Motor neuron (in vitro differentiated cells): Measurements from ENCODE around the gene LYPD4. TPM values are rescaled to one million over a fixed set of nuclear protein-coding genes. Genes with fewer than 3 reads are reported as not detected.
A peak's percentile ranks its signal among the peaks of the same experiment; 100 is the strongest.
"Not testable (repeated sequence)": the region's sequence is repeated elsewhere in the genome, so short reads cannot be mapped to it uniquely, and the experiment has no call there.

ENCODE experiments used
- ATAC-seq, 8 experiments: fragments of 200-7000 bp; cut with Tn5 transposase; replicated peaks in 6 of 8; 2 replicates each; pipeline ENCODE4 v1.8.0; 2021; ENCODE audit warnings: mild to moderate bottlenecking in 8 of 8, moderate library complexity in 8 of 8
- H3K27ac ChIP-seq, 2 donors: fragments of 250-450 bp; sonication (Bioruptor Pico); 2 replicates each; pipeline ENCODE4 v1.9.0; 2021; ENCODE audit warnings: antibody characterized with exemption in 2 of 2, mild to moderate bottlenecking in 2 of 2, moderate library complexity in 1 of 2
- H3K4me1 ChIP-seq, 2 donors: fragments of 250-450 bp; sonication (Bioruptor Pico); replicated peaks in 1 of 2; 2 replicates each; pipeline ENCODE4 v1.6.1; 2021; ENCODE audit warnings: antibody characterized with exemption in 2 of 2, mild to moderate bottlenecking in 2 of 2, moderate library complexity in 1 of 2
- H3K4me3 ChIP-seq, 5 donors: fragments of 250-450 bp; sonication (Bioruptor Pico); 2 replicates each; pipeline ENCODE4 v1.9.0; 2021; ENCODE audit warnings: antibody characterized with exemption in 5 of 5, mild to moderate bottlenecking in 5 of 5, moderate library complexity in 4 of 5
- WGBS, 10 experiments: fragments of 450-650 bp; shearing (Covaris generic); methylation state at CpG; one replicate each; pipeline ENCODE4 v1.0.0; 2022; 5-methylcytosine and 5-hydroxymethylcytosine counted together
- in situ Hi-C, 9 experiments: fragments of 400-800 bp; cut with MboI; loops; one replicate each; pipeline ENCODE4 v1.15.0; 2021; ENCODE audit warnings: low sequenced_read_pairs in 9 of 9, low pct_unique_long_range_greater_than_20kb in 2 of 9; ENCODE audit not compliant: unreplicated experiment in 9 of 9
- total RNA-seq, 8 experiments: library from RNA; unstranded; fragments of 300-600 nt; gene quantifications; 2 replicates each; pipeline versions ENCODE4 v1.2.3 to v1.2.4, GENCODE V29; 2022

The LYPD4 gene
- total RNA-seq, 8 experiments from 2014 or later: 0.14 to 0.43 (median 0.25) TPM; not detected in 3

- H3K4me3 ChIP-seq: peak within 1 kb of the TSS; percentile 54 to 91 (median 79)
- H3K27ac ChIP-seq: no peak within 1 kb of the TSS
- 0 to 31% (median 14%) methylated on average over 2 to 5 of the region's 80 CpGs for WGBS, 10 experiments
- in situ Hi-C loops: loop anchor here in 1 of 9 experiments (10.0 kb wide), 1 partner anchor 72 kb away; the partner anchor contains the start of gene RABAC1
- peaks cover 9 to 12% of the 10 kb centered on the region in 2 donors for H3K4me1 ChIP-seq
- peak in 1 of 8 experiments; percentile 2 for ATAC-seq
Observed at GRCh38 chr19:41882568-41883462, 38.3 kb upstream of the LYPD4 start, which contains the start of gene ARHGEF1. Gene ARHGEF1, plus strand, starts transcription at chr19:41883184. Its CDS starts 4,899 bp downstream, at chr19:41888083.

DNA sequence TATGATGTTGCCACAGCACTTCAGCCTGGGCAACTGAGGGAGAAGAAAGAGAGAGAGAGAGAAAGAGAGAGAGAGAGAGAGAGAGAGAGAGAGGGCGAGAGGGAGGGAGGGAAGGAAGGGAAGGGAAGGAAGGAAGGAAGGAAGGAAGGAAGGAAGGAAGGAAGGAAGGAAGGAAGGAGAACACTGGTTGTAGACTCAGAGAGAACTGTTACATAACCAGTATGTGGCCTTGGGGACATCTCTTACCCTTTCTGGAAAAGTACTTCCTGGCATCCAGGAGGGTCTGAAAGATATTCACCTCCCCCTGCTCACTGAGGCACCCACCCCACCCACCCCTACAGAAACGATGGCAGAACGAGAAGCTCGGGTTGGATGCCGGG lies 35.8 kb upstream of the LYPD4 start:
- no peak overlapping the region for H3K4me3 ChIP-seq
- H3K4me1 ChIP-seq: peaks cover 9 to 12% of the 10 kb centered on the region in 2 donors
- ATAC-seq: no peak
- in situ Hi-C loops: loop anchor here in 1 of 9 experiments (10.0 kb wide), 1 partner anchor 74 kb away; the partner anchor contains the start of gene RABAC1
- H3K27ac ChIP-seq: no peak overlapping the region
- 40% methylated on average over 1 of the region's 5 CpGs; no CpG with 5 or more reads in 9 of the 10 experiments for WGBS, 10 experiments

- no peak for ATAC-seq
- H3K4me3 ChIP-seq: no peak overlapping the region
- WGBS, 10 experiments: 56 to 92% (median 67%) methylated on average over 1 to 3 of the region's 7 CpGs; no CpG with 5 or more reads in 6 of the 10 experiments
- in situ Hi-C loops: loop anchor here in 2 of 9 experiments (10.0 kb wide), 1 partner anchor 75 kb away; the partner anchor contains the start of gene RABAC1 (in 2 of the 2)
- no peak overlapping the region for H3K27ac ChIP-seq
- H3K4me1 ChIP-seq: peaks cover 4 to 7% of the 10 kb centered on the region in 2 donors
Observed at GRCh38 chr19:41879670-41880328, 35.3 kb upstream of the LYPD4 start.

GRCh38 chr19:41879080-41879479 lies 34.6 kb upstream of the LYPD4 start:
- WGBS, 10 experiments: 73% methylated on average over 3 of the region's 21 CpGs; no CpG with 5 or more reads in 9 of the 10 experiments
- in situ Hi-C loops: loop anchor here in 1 of 9 experiments (10.0 kb wide), 1 partner anchor 76 kb away; the partner anchor contains the start of gene RABAC1
- no peak overlapping the region for H3K4me3 ChIP-seq
- no peak overlapping the region for H3K27ac ChIP-seq
- peaks cover 3 to 6% of the 10 kb centered on the region in 2 donors for H3K4me1 ChIP-seq
- ATAC-seq: no peak

- H3K4me3 ChIP-seq: no peak overlapping the region
- in situ Hi-C loops: loop anchor here in 1 of 9 experiments (10.0 kb wide), 1 partner anchor 77 kb away; the partner anchor contains the start of gene RABAC1
- no peak overlapping the region for H3K27ac ChIP-seq
- H3K4me1 ChIP-seq: peaks cover 0 to under 1% of the 10 kb centered on the region in 2 donors
- no peak for ATAC-seq
- 47 to 67% (median 50%) methylated on average over 1 to 4 of the region's 17 CpGs; no CpG with 5 or more reads in 5 of the 10 experiments for whole genome bisulfite sequencing, 10 experiments
Observed at GRCh38 chr19:41877916-41878905, 33.7 kb upstream of the LYPD4 start.

- Histone ChIP-seq H3K4me3 (no peak within 1 kb of the TSS), H3K4me1 (no peaks in the 10 kb centered on the region)
- WGBS, 10 experiments: 20 to 60% (median 35%) methylated on average over 1 to 2 of the region's 9 CpGs; no CpG with 5 or more reads in 6 of the 10 experiments
Observed at GRCh38 chr19:41876847-41877832, 32.7 kb upstream of the LYPD4 start, which contains the start of gene CD79A. Gene CD79A, plus strand, starts transcription at chr19:41877279. Its CDS starts 26 bp downstream, at chr19:41877305.

GRCh38 chr19:41875973-41876372 lies 31.5 kb upstream of the LYPD4 start:
- WGBS, 10 experiments: 25 to 80% (median 50%) methylated on average over 1 to 2 of the region's 3 CpGs; no CpG with 5 or more reads in 3 of the 10 experiments
- in situ Hi-C loops: loop anchor here in 1 of 9 experiments (10.0 kb wide), 1 partner anchor 79 kb away; the partner anchor contains the start of gene RABAC1
- H3K4me3 ChIP-seq, ATAC-seq, H3K4me1 ChIP-seq, H3K27ac ChIP-seq: not testable (repeated sequence)

More at GRCh38 chr19:41876847-41877832, 32.7 kb upstream of the LYPD4 start, which contains the start of gene CD79A:
- no peak within 1 kb of the TSS for H3K27ac ChIP-seq
- ATAC-seq: no peak
- in situ Hi-C loops: loop anchor here in 1 of 9 experiments (10.0 kb wide), 1 partner anchor 78 kb away; the partner anchor contains the start of gene RABAC1

- WGBS, 10 experiments: 23 to 100% (median 61%) methylated on average over 1 to 9 of the region's 18 CpGs
- peak; percentile 37 to 69 (median 52) for ATAC-seq
- H3K4me1 ChIP-seq: no peaks in the 10 kb centered on the region
- in situ Hi-C loops: loop anchor here in 1 of 9 experiments (10.0 kb wide), 1 partner anchor 82 kb away; the partner anchor contains the start of gene RABAC1
- no peak overlapping the region for H3K4me3 ChIP-seq
- H3K27ac ChIP-seq: no peak overlapping the region
Observed at GRCh38 chr19:41872775-41873647, 28.5 kb upstream of the LYPD4 start.

- H3K4me3 ChIP-seq: no peak overlapping the region
- 67 to 100% (median 100%) methylated on average over 1 to 6 of the region's 12 CpGs; no CpG with 5 or more reads in 3 of the 10 experiments for WGBS, 10 experiments
- no peak overlapping the region for H3K27ac ChIP-seq
- peak in 1 of 8 experiments; percentile 3 for ATAC-seq
- H3K4me1 ChIP-seq: no peaks in the 10 kb centered on the region
- in situ Hi-C loops: loop anchor here in 1 of 9 experiments (10.0 kb wide), 1 partner anchor 82 kb away; the partner anchor contains the start of gene RABAC1
Observed at GRCh38 chr19:41872384-41872774, 27.9 kb upstream of the LYPD4 start.
